ENCODE data around the gene NEDD4L.
A peak's percentile ranks its signal among the peaks of the same experiment; 100 is the strongest.

The NEDD4L gene

GRCh38 chr18:58300867-58301266, 256.8 kb downstream of the NEDD4L start:
- no peak for DNase-seq

GRCh38 chr18:58302811-58303210, 258.8 kb downstream of the NEDD4L start:
- no peak for DNase-seq

GRCh38 chr18:58303363-58303762, 259.3 kb downstream of the NEDD4L start:
- no peak for DNase-seq

- no peak for DNase-seq
Measured at GRCh38 chr18:58305792-58306191, 261.8 kb downstream of the NEDD4L start.

DNA sequence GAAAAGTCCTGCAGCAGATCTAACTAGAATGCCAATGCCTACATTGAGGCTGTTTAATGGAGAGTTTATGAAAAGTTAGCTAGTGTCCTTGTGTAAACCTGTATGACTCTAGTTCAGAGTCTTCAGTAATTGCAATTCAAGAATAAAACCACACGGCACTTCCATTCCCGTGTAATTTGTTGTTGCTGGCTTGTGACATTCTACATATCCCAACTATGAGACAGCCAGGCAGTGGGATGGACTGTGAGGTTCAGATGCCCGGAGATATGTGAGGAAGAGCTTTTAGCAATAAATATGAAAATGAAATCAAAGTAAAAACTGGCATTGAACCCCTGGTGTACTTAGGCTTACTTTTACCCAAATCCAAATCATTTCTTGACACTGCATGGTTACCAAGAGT, 263.4 kb downstream of the NEDD4L start:
- no peak for DNase-seq

DNA sequence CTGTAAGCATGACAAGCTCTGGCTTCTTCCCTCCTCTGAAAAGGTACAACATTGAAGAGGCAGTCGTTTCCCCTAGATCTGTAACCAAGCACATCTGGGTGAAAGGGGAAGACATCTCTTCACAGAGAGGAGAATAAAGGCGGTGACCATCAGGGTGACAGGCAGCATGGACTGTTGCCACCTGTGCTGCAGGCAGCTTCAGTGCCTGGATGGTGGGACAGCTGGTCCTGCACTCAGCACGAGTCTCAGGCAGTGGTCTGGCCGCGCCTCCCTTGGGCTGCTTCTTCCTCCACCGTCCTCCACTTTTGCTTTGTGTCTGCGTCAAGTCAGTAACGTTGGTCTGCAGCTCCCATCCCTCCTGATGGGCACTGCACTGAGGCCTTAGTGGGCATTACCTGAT, 264.4 kb downstream of the NEDD4L start:
- no peak for DNase-seq

DNA sequence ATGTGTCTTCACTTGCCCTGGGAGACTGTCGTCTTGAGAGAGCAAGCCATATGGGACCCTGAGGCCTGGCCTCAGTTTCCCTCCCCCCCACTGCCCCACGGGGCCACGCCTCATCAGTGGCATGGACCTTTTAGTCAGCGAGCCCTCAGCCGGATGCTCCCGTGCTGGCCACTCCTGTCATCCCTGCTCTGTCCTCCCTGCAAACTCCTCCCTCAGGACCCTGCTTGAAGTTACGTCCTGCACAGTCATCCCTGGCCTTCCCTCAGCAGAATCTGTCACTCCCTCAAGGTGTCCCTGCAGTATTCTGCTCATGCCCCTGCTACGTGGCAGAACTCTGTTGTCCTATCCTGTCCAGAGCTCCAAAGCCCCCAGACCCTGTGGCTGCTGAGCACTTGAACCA, 265.1 kb downstream of the NEDD4L start:
- DNase-seq = no peak

DNA sequence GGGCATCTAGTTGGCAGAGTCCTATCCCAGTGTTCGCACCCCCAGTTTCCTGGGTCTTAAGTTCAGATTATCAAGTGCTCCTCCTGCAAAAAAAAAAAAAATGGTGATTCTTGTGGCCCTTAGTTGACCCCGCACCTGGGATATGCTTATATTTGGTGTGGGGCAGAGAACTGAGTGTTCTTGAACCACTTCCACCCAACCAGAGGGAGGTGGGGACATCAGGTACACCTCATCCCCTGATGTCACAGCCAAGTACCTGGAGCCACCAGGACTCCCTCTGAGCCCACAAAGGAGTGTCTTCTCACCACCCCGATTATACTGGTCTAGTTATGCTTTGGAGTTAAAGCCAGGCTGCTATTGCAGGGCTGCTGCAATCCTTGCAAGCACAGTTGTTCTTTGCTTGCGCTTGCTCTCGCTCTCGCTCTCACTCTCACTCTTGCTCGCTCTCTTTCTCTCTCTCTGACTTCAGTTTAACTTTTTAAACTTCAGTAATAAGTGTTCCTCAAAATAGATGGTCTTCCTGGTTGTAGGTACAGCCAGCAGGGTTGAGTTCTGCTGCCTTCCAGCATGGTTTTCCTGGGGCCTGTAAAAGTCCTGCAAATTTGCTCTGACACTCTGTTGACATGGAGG, 265.7 kb downstream of the NEDD4L start:
- no peak for DNase-seq

GRCh38 chr18:58310517-58310916, 266.5 kb downstream of the NEDD4L start:
- no peak for DNase-seq

- DNase-seq = no peak
Measured at GRCh38 chr18:58311390-58311789, 267.4 kb downstream of the NEDD4L start.

GRCh38 chr18:58313491-58314032, 269.5 kb downstream of the NEDD4L start:
- no peak for DNase-seq

DNA sequence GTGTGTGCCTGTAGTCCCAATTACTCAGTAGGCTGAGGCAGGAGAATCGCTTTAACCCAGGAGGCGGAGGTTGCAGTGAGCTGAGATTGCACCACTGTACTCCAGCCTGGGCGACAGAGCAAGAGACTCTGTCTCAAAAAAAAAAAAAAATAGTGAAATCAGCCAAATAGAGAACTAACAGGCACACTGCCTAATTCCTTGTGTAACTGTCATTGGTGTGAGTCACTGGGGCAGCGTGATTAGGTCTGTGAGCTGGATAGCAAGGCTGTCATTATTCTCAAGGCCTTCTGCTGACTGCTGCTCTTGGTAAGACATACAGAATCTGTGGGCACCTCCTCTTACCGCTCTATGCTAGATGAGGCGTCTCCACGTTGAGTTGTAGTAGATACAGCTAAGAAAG, 270.3 kb downstream of the NEDD4L start:
- peak; percentile 97 for DNase-seq

DNA sequence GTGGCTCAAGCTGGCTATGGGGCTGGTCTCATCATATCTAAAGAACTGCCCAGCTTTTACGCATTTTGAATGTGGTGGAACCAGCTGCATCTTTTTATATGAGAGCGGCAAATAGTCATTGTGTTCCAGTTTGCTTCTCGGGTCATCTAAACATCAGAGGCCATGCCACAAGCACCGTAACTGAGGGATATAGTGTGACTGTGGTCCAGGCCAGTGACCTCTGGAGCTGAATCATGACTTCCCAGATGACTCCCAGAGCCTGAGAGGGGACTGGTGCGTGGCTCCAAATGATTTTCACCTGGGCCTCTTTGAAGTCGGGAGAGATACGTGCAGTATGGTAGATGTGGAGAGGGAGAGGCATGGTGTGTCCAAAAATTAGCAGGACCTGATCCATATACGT, 271.0 kb downstream of the NEDD4L start:
- no peak for DNase-seq

- no peak for DNase-seq
Measured at GRCh38 chr18:58315739-58316215, 271.8 kb downstream of the NEDD4L start.

GRCh38 chr18:58316396-58317342, 272.6 kb downstream of the NEDD4L start:
- DNase-seq = no peak

GRCh38 chr18:58319719-58320118, 275.7 kb downstream of the NEDD4L start:
- DNase-seq = no peak

DNA sequence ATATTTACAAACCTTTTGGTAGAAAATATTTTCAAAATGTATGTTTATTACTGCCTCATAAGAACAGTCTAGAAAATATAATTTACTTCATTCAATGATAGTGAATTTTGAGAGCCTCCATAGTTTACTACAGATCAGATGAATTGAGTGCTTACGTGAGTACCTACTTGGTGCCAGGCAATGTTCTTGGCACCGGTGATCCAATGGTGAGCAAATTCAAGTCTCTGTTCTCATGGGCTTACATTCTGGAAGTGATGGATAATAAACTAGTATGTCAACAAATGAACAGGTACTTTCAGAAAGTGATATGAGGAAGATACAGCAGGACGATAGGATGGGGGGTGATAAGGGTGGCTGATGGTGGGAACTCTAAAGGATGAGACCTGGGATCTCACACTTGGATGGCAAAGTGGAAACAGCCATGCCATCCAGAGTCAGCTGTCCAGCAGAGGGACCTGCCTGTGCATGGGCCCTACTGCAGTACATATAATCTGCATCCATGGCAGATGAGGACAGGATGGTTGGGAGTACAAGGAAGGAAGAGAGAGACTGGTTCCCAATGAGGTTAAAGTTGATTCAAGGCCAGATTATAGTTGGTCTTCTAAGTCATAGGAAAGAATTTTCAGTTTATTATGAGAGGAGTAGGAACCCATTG, 277.0 kb downstream of the NEDD4L start:
- no peak for DNase-seq

DNA sequence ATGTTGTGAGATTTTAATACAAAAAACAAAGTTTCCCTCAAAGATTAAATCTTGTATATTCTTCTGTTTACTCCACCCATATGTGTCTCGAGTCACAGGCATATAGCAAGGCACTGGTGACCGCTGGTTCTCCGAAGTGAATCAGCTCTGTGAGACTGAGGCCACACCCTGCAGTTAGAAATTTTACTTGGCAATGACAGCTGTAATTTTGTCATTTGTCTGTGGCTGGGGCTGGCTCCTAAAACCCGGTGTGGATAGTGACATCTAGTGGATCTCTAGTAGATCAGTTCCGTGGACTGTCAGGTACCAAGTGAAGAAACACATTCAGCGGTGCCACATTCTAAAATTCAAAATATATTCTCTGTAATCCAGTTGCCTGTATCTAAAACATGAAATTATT, 278.0 kb downstream of the NEDD4L start:
- DNase-seq = peak; percentile 87

GRCh38 chr18:58322464-58322863, 278.4 kb downstream of the NEDD4L start:
- no peak for DNase-seq

GRCh38 chr18:58323866-58324762, 280.1 kb downstream of the NEDD4L start:
- DNase-seq = peak; percentile 30

- peak; percentile 63 for DNase-seq
Measured at GRCh38 chr18:58324824-58325480, 280.9 kb downstream of the NEDD4L start.

- DNase-seq = peak; percentile 59
Measured at GRCh38 chr18:58325494-58325893, 281.5 kb downstream of the NEDD4L start.
